Measurements from ENCODE around the gene GALNT14. TPM values are rescaled to one million over a fixed set of nuclear protein-coding genes. Genes with fewer than 3 reads are reported as not detected.

The GALNT14 gene
- total RNA-seq, 1 experiment from 2014 or later: 1.6 TPM

DNA sequence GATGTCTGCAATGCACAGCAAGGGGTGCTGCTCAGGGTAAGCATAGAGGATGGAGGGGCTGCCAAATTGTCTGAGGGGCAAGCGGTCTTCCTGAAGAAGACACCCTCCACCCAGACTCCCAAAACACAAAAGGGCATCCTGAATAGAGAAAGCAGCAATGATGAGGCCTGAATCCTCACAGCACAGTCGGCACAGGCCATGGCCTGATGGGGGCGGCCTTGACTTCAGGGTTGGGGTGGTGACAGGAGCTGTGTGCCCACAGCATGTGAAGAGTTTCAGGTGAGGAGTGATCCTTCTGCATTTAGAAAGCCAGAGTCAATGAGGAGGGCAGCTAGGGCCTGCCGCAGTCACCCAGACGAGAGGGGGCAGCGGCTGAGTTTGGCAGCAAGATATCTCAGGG, 159.4 kb downstream of the GALNT14 start:
- Histone ChIP-seq H3K9me3 (ENCODE audit: low read length) (no peaks in the 10 kb centered on the region), H2AFZ (ENCODE audit: low read length) (no peak overlapping the region), H3K4me2 (ENCODE audit: low read depth, low read length, poor library complexity, severe bottlenecking) (no peak overlapping the region), H3K9me2 (replicated peaks; ENCODE audit: insufficient read depth, low read length) (no peaks in the 10 kb centered on the region), H3K36me3 (ENCODE audit: insufficient read depth, low read length) (no peaks in the 10 kb centered on the region), H3K4me3 (ENCODE audit: low read length) (no peak overlapping the region), H3K4me1 (ENCODE audit: low read length) (no peaks in the 10 kb centered on the region), H3K79me2 (ENCODE audit: low read length) (no peaks in the 10 kb centered on the region), H3K9ac (ENCODE audit: low read length) (no peak overlapping the region), H4K20me1 (ENCODE audit: insufficient read depth, low read depth, low read length) (no peaks in the 10 kb centered on the region), H3K27me3 (ENCODE audit: low read length) (no peaks in the 10 kb centered on the region), H3K27ac (ENCODE audit: low read length) (no peak overlapping the region)
- peak; percentile 45 for DNase-seq

GRCh38 chr2:30978044-30978443, 160.2 kb downstream of the GALNT14 start:
- H3K27ac ChIP-seq (ENCODE audit: low read length): no peak overlapping the region

DNA sequence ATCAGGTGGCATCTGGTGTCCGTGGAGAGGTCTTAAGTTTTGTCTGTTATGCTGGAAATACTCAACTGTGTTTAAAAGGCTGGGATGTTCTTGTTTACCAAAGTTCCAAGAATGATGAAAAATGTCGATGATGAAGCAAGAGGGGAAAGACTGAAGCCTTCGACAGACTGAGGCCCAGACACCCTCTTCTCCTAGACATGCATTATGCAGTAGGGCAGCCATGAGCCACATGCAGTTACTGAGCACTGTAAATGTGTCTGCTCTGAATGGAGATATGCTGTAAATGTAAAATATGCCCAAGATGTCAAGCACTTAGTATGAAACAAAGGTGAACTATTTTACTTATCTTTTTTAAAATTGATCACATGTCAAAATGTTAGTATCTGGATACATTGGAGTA, 163.1 kb downstream of the GALNT14 start:
- Histone ChIP-seq H3K36me3 (ENCODE audit: insufficient read depth, low read length) (no peaks in the 10 kb centered on the region), H3K9ac (ENCODE audit: low read length) (no peak overlapping the region), H4K20me1 (ENCODE audit: insufficient read depth, low read depth, low read length) (no peaks in the 10 kb centered on the region), H3K4me3 (ENCODE audit: low read length) (no peak overlapping the region), H3K27me3 (ENCODE audit: low read length) (no peaks in the 10 kb centered on the region), H2AFZ (ENCODE audit: low read length) (no peak overlapping the region), H3K27ac (ENCODE audit: low read length) (no peak overlapping the region), H3K4me1 (ENCODE audit: low read length) (no peaks in the 10 kb centered on the region), H3K9me2 (replicated peaks; ENCODE audit: insufficient read depth, low read length) (no peaks in the 10 kb centered on the region), H3K4me2 (ENCODE audit: low read depth, low read length, poor library complexity, severe bottlenecking) (no peak overlapping the region), H3K9me3 (ENCODE audit: low read length) (no peaks in the 10 kb centered on the region), H3K79me2 (ENCODE audit: low read length) (no peaks in the 10 kb centered on the region)
- DNase-seq: no peak

More at GRCh38 chr2:30978044-30978443, 160.2 kb downstream of the GALNT14 start:
- H3K79me2 ChIP-seq (ENCODE audit: low read length): no peaks in the 10 kb centered on the region
- no peaks in the 10 kb centered on the region for H4K20me1 ChIP-seq (ENCODE audit: insufficient read depth, low read depth, low read length)
- H3K27me3 ChIP-seq (ENCODE audit: low read length): no peaks in the 10 kb centered on the region
- H3K9ac ChIP-seq (ENCODE audit: low read length): no peak overlapping the region
- no peak overlapping the region for H3K4me3 ChIP-seq (ENCODE audit: low read length)
- no peak overlapping the region for H3K4me2 ChIP-seq (ENCODE audit: low read depth, low read length, poor library complexity, severe bottlenecking)
- H3K36me3 ChIP-seq (ENCODE audit: insufficient read depth, low read length): no peaks in the 10 kb centered on the region
- H2AFZ ChIP-seq (ENCODE audit: low read length): no peak overlapping the region
- no peaks in the 10 kb centered on the region for H3K4me1 ChIP-seq (ENCODE audit: low read length)
- DNase-seq: no peak
- H3K9me3 ChIP-seq (ENCODE audit: low read length): no peaks in the 10 kb centered on the region
- no peaks in the 10 kb centered on the region for H3K9me2 ChIP-seq (replicated peaks; ENCODE audit: insufficient read depth, low read length)

DNA sequence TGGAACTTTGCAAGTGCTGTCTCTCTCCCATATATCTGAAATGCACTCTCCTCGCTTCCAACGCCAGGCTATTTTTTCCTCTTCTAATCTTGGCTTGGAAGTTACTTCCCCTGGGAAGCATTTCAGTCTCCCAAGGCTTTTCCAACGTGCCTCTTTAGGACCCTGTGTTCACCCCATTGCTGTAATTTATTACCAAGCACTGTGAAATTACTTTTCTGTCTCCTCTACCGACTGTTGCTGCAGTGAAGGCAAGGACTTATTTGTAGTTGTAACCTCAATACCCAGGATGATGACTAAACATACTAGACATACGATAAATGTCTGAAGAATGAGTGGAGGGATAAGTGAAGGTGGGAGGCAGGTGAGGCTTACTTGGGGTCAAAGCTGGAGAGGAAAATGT, 163.7 kb downstream of the GALNT14 start:
- Histone ChIP-seq H3K4me1 (ENCODE audit: low read length) (no peaks in the 10 kb centered on the region), H3K4me3 (ENCODE audit: low read length) (no peak overlapping the region), H3K36me3 (ENCODE audit: insufficient read depth, low read length) (no peaks in the 10 kb centered on the region), H3K9me3 (ENCODE audit: low read length) (no peaks in the 10 kb centered on the region), H4K20me1 (ENCODE audit: insufficient read depth, low read depth, low read length) (no peaks in the 10 kb centered on the region), H3K27ac (ENCODE audit: low read length) (no peak overlapping the region), H3K9me2 (replicated peaks; ENCODE audit: insufficient read depth, low read length) (no peaks in the 10 kb centered on the region), H3K79me2 (ENCODE audit: low read length) (no peaks in the 10 kb centered on the region), H3K9ac (ENCODE audit: low read length) (no peak overlapping the region), H3K27me3 (ENCODE audit: low read length) (no peaks in the 10 kb centered on the region), H3K4me2 (ENCODE audit: low read depth, low read length, poor library complexity, severe bottlenecking) (no peak overlapping the region), H2AFZ (ENCODE audit: low read length) (no peak overlapping the region)
- no peak for DNase-seq

DNA sequence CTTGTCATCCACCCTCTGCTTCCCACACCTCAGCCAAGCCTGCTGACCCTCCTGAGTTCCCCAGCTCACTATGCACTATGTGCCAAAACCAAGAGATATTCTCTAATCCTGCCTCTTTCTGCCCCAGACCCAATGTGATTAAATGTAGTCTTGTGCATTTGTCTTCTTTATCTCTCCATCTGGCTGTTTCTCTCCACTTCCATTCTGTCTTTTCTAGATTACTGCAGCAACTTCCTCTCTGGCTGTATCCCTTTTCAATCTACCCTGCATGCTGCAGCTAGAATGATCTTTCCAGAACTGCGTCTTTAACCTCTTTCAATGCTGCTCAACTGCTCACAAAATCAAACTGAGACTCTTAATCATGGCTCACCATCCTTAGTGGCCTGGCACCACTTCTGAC, 164.1 kb downstream of the GALNT14 start:
- Histone ChIP-seq H3K27me3 (ENCODE audit: low read length) (no peaks in the 10 kb centered on the region), H3K36me3 (ENCODE audit: insufficient read depth, low read length) (no peaks in the 10 kb centered on the region), H3K79me2 (ENCODE audit: low read length) (no peaks in the 10 kb centered on the region), H3K9ac (ENCODE audit: low read length) (no peak overlapping the region), H3K4me2 (ENCODE audit: low read depth, low read length, poor library complexity, severe bottlenecking) (no peak overlapping the region), H3K9me2 (replicated peaks; ENCODE audit: insufficient read depth, low read length) (no peaks in the 10 kb centered on the region), H3K4me3 (ENCODE audit: low read length) (no peak overlapping the region), H3K9me3 (ENCODE audit: low read length) (no peaks in the 10 kb centered on the region), H2AFZ (ENCODE audit: low read length) (no peak overlapping the region), H3K4me1 (ENCODE audit: low read length) (no peaks in the 10 kb centered on the region), H4K20me1 (ENCODE audit: insufficient read depth, low read depth, low read length) (no peaks in the 10 kb centered on the region), H3K27ac (ENCODE audit: low read length) (no peak overlapping the region)
- no peak for DNase-seq

GRCh38 chr2:30971231-30972025, 166.8 kb downstream of the GALNT14 start:
- no peaks in the 10 kb centered on the region for H3K36me3 ChIP-seq (ENCODE audit: insufficient read depth, low read length)
- H3K9ac ChIP-seq (ENCODE audit: low read length): no peak overlapping the region
- H3K4me3 ChIP-seq (ENCODE audit: low read length): no peak overlapping the region
- H3K4me2 ChIP-seq (ENCODE audit: low read depth, low read length, poor library complexity, severe bottlenecking): no peak overlapping the region
- DNase-seq: no peak
- no peaks in the 10 kb centered on the region for H4K20me1 ChIP-seq (ENCODE audit: insufficient read depth, low read depth, low read length)
- no peaks in the 10 kb centered on the region for H3K9me2 ChIP-seq (replicated peaks; ENCODE audit: insufficient read depth, low read length)
- no peaks in the 10 kb centered on the region for H3K4me1 ChIP-seq (ENCODE audit: low read length)
- H2AFZ ChIP-seq (ENCODE audit: low read length): no peak overlapping the region
- H3K27ac ChIP-seq (ENCODE audit: low read length): no peak overlapping the region
- H3K27me3 ChIP-seq (ENCODE audit: low read length): no peaks in the 10 kb centered on the region
- no peaks in the 10 kb centered on the region for H3K79me2 ChIP-seq (ENCODE audit: low read length)
- no peaks in the 10 kb centered on the region for H3K9me3 ChIP-seq (ENCODE audit: low read length)

DNA sequence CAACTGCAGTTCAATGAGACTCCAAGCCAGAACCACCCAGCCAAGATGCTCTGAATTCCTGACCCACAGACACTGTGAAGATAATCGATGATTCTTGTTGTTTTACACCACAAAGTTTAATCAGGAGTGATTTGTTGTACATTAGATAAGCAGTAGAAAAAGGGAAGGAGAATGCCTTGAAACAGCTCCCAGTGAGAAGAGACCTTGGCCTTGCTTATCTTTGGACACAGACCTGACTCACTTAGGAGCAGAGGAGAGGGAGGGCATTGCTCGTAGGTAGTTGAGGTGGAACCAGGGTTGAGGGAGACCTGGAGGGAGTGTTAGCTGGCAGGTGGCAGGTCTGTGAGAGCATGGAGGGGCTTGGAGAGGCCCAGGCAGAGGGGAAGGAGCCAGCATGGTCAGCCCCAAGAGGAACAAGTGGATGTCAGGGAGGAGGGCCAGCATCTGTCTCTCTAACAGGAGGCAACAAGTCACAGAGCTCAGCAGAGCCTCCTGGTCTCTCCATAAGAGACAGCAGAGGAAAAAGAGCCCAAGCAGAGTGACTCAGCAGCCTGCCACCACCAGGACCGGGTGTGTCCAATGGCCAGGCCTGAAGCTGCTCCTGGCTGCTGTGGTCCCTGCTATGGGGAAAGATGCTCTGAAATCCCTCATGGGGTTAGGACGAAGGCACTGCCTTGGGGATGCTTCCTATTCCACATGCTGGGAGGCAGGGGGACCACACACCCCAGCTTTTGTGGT, 169.4 kb downstream of the GALNT14 start:
- Histone ChIP-seq H2AFZ (ENCODE audit: low read length) (no peak overlapping the region), H3K27me3 (ENCODE audit: low read length) (no peaks in the 10 kb centered on the region), H3K4me1 (ENCODE audit: low read length) (no peaks in the 10 kb centered on the region), H3K9me2 (replicated peaks; ENCODE audit: insufficient read depth, low read length) (no peaks in the 10 kb centered on the region), H3K27ac (ENCODE audit: low read length) (no peak overlapping the region), H3K9ac (ENCODE audit: low read length) (no peak overlapping the region), H3K36me3 (ENCODE audit: insufficient read depth, low read length) (no peaks in the 10 kb centered on the region), H3K4me3 (ENCODE audit: low read length) (no peak overlapping the region), H4K20me1 (ENCODE audit: insufficient read depth, low read depth, low read length) (no peaks in the 10 kb centered on the region), H3K9me3 (ENCODE audit: low read length) (no peaks in the 10 kb centered on the region), H3K79me2 (ENCODE audit: low read length) (no peaks in the 10 kb centered on the region), H3K4me2 (ENCODE audit: low read depth, low read length, poor library complexity, severe bottlenecking) (no peak overlapping the region)
- DNase-seq: no peak

GRCh38 chr2:30966786-30967185, 171.5 kb downstream of the GALNT14 start:
- Histone ChIP-seq H3K27ac (ENCODE audit: low read length) (no peak overlapping the region), H2AFZ (ENCODE audit: low read length) (no peak overlapping the region), H3K9me3 (ENCODE audit: low read length) (no peaks in the 10 kb centered on the region), H3K4me1 (ENCODE audit: low read length) (no peaks in the 10 kb centered on the region), H3K36me3 (ENCODE audit: insufficient read depth, low read length) (no peaks in the 10 kb centered on the region), H3K27me3 (ENCODE audit: low read length) (no peaks in the 10 kb centered on the region), H3K4me3 (ENCODE audit: low read length) (no peak overlapping the region), H4K20me1 (ENCODE audit: insufficient read depth, low read depth, low read length) (no peaks in the 10 kb centered on the region), H3K9me2 (replicated peaks; ENCODE audit: insufficient read depth, low read length) (no peaks in the 10 kb centered on the region), H3K79me2 (ENCODE audit: low read length) (no peaks in the 10 kb centered on the region), H3K4me2 (ENCODE audit: low read depth, low read length, poor library complexity, severe bottlenecking) (no peak overlapping the region), H3K9ac (ENCODE audit: low read length) (no peak overlapping the region)
- no peak for DNase-seq
